GM18505 (cell line): ENCODE measurements around the gene PCBP3.

Experiments
- ATAC-seq: cut with Tn5 transposase; IDR thresholded peaks from one replicate; pipeline ENCODE4 v1.9.1; 2021; ENCODE audit not compliant: unreplicated experiment
- POLR2A ChIP-seq: IDR thresholded peaks from 4 replicates; pipeline ENCODE4 v1.6.1; 2011; ENCODE audit warnings: borderline replicate concordance; ENCODE audit not compliant: insufficient read depth, insufficient read length; ENCODE audit errors: extremely low read depth

PCBP3 gene

GRCh38 chr21:45921917-45922316 lies 278.4 kb downstream of the PCBP3 start:
- ATAC-seq, result no peak
- TF ChIP-seq POLR2A, result no peak

GRCh38 chr21:45922648-45923047 lies 279.1 kb downstream of the PCBP3 start:
- ATAC-seq, result no peak
- TF ChIP-seq POLR2A, result no peak

- TF ChIP-seq POLR2A, result no peak
- ATAC-seq, result no peak
Measured at GRCh38 chr21:45923146-45923545, 279.6 kb downstream of the PCBP3 start.

- TF ChIP-seq POLR2A, result no peak
Measured at GRCh38 chr21:45926281-45926680, 282.8 kb downstream of the PCBP3 start.

GRCh38 chr21:45927032-45927431 lies 283.5 kb downstream of the PCBP3 start:
- TF ChIP-seq POLR2A, result no peak
- no peak for ATAC-seq

More at GRCh38 chr21:45926281-45926680, 282.8 kb downstream of the PCBP3 start:
- no peak for ATAC-seq

- ATAC-seq, result no peak
- TF ChIP-seq POLR2A, result no peak
Measured at GRCh38 chr21:45927851-45928850, 284.6 kb downstream of the PCBP3 start.

- ATAC-seq, result no peak
- TF ChIP-seq POLR2A, result no peak
Measured at GRCh38 chr21:45929449-45929848, 285.9 kb downstream of the PCBP3 start.

- TF ChIP-seq POLR2A, result no peak
- ATAC-seq, result no peak
Measured at GRCh38 chr21:45930231-45930760, 286.8 kb downstream of the PCBP3 start.

- ATAC-seq, result no peak
Measured at GRCh38 chr21:45930792-45931191, 287.3 kb downstream of the PCBP3 start.

GRCh38 chr21:45931397-45931969 lies 288.0 kb downstream of the PCBP3 start:
- no peak for ATAC-seq
- no peak for TF ChIP-seq POLR2A

More at GRCh38 chr21:45930792-45931191, 287.3 kb downstream of the PCBP3 start:
- no peak for TF ChIP-seq POLR2A

- no peak for ATAC-seq
- no peak for TF ChIP-seq POLR2A
Measured at GRCh38 chr21:45932922-45933502, 289.5 kb downstream of the PCBP3 start.

GRCh38 chr21:45934085-45934484 lies 290.6 kb downstream of the PCBP3 start:
- TF ChIP-seq POLR2A, result no peak
- ATAC-seq, result no peak

- TF ChIP-seq POLR2A, result no peak
- no peak for ATAC-seq
Measured at GRCh38 chr21:45934554-45934953, 291.0 kb downstream of the PCBP3 start.

GRCh38 chr21:45935628-45936027 lies 292.1 kb downstream of the PCBP3 start:
- no peak for TF ChIP-seq POLR2A
- ATAC-seq, result no peak

- ATAC-seq, result no peak
- TF ChIP-seq POLR2A, result no peak
Measured at GRCh38 chr21:45937721-45938452, 294.4 kb downstream of the PCBP3 start.
